ENCODE results near the gene PDAP1. TPM values are rescaled to one million over a fixed set of nuclear protein-coding genes. Genes with fewer than 3 reads are reported as not detected.
"Not testable (repeated sequence)": the region's sequence is repeated elsewhere in the genome, so short reads cannot be mapped to it uniquely, and the experiment has no call there.

The PDAP1 gene
- total and polyA plus RNA-seq, 7 experiments from 2014 or later = 38.4 to 104 (median 43.4) TPM

GRCh38 chr7:99392046-99392445 is 16.4 kb downstream of the PDAP1 start:
- H3K36me3 Mint-ChIP-seq = peaks cover 0 to 21% (median 2%) of the 10 kb centered on the region in 5 donors
- Histone ChIP-seq H3K36me3 (ENCODE audit: control insufficient read depth in 2 of 3, insufficient read depth in 3 of 3, low read length in 3 of 3) (peaks cover 22 to 87% (median 48%) of the 10 kb centered on the region in 3 experiments), H3K4me3 (ENCODE audit: low read length) (no peak overlapping the region), H3K9me3 (ENCODE audit: control insufficient read depth in 2 of 3, low read length in 3 of 3) (no peaks in the 10 kb centered on the region), H3K4me1 (ENCODE audit: control insufficient read depth in 2 of 2, insufficient read depth in 2 of 2, low read length in 2 of 2) (peaks cover 4 to 9% of the 10 kb centered on the region in 2 donors), H3K27ac (ENCODE audit: low read depth, low read length) (peak overlapping the region; percentile 85), H3K27me3 (ENCODE audit: control insufficient read depth in 2 of 2, insufficient read depth in 2 of 2, low read length in 2 of 2) (no peaks in the 10 kb centered on the region)
- no peaks in the 10 kb centered on the region for H3K9me3 Mint-ChIP-seq
- no peaks in the 10 kb centered on the region for H3K27me3 Mint-ChIP-seq
- peak overlapping the region in 6 of 10 donors; percentile 25 to 84 (median 52) for H3K4me3 Mint-ChIP-seq
- peaks cover 9 to 26% (median 17%) of the 10 kb centered on the region in 7 donors for H3K4me1 Mint-ChIP-seq
- POLR2A ChIA-PET = interaction anchor here (1.1 to 4.9 kb wide), 6 partner anchors 9 to 23 kb away, joined by 4 to 55 read pairs (median 20); partner anchors contain the start of genes ARPC1B, BUD31 and PDAP1
- CTCF ChIA-PET = interaction anchor here (1.0 to 1.5 kb wide), 2 partner anchors 17 to 166 kb away, joined by 3 to 4 read pairs; partner anchors contain the start of genes BUD31, PDAP1 and ZNF655
- ATAC-seq (no peak), DNase-seq (no peak)
- intact Hi-C loops (cut with micrococcal nuclease) = loop anchor here in 1 of 2 donors (2.0 kb wide), 1 partner anchor 17 kb away; the partner anchor contains the start of gene ARPC1B
- peak overlapping the region; percentile 28 to 97 (median 73) for H3K27ac Mint-ChIP-seq

GRCh38 chr7:99390941-99391602 is 17.3 kb downstream of the PDAP1 start:
- Mint-ChIP-seq H3K36me3 (peaks cover 0 to 23% (median 4%) of the 10 kb centered on the region in 5 donors), H3K4me3 (peak overlapping the region in 2 of 10 donors; percentile 38 to 52), H3K9me3 (no peaks in the 10 kb centered on the region), H3K27me3 (no peaks in the 10 kb centered on the region), H3K4me1 (peaks cover 9 to 30% (median 18%) of the 10 kb centered on the region in 7 donors), H3K27ac (peak overlapping the region in 5 of 9 donors; percentile 49 to 96 (median 83))
- DNase-seq = no peak
- no peaks in the 10 kb centered on the region for H3K9me3 ChIP-seq (ENCODE audit: control insufficient read depth in 2 of 3, low read length in 3 of 3)
- no peaks in the 10 kb centered on the region for H3K27me3 ChIP-seq (ENCODE audit: control insufficient read depth in 2 of 2, insufficient read depth in 2 of 2, low read length in 2 of 2)
- no peak for ATAC-seq
- peak overlapping the region; percentile 12 for H3K27ac ChIP-seq (ENCODE audit: low read depth, low read length)
- CTCF ChIA-PET = interaction anchor here (0.6 to 1.2 kb wide), 4 partner anchors 17 to 399 kb away, joined by 3 to 4 read pairs (median 4); partner anchors contain the start of gene ZNF655
- H3K4me1 ChIP-seq (ENCODE audit: control insufficient read depth in 2 of 2, insufficient read depth in 2 of 2, low read length in 2 of 2) = peaks cover 4 to 9% of the 10 kb centered on the region in 2 donors
- H3K36me3 ChIP-seq (ENCODE audit: control insufficient read depth in 2 of 3, insufficient read depth in 3 of 3, low read length in 3 of 3) = peaks cover 29 to 89% (median 55%) of the 10 kb centered on the region in 3 experiments
- intact Hi-C loops (cut with micrococcal nuclease) = no loop called here
- POLR2A ChIA-PET = interaction anchor here (0.6 to 4.9 kb wide), 5 partner anchors 9 to 405 kb away, joined by 3 to 55 read pairs (median 12); partner anchors contain the start of genes ARPC1B, BUD31 and PDAP1
- no peak overlapping the region for H3K4me3 ChIP-seq (ENCODE audit: low read length)

- Mint-ChIP-seq H3K4me1 (peaks cover 9 to 30% (median 18%) of the 10 kb centered on the region in 7 donors), H3K27me3 (no peaks in the 10 kb centered on the region), H3K27ac (no peak overlapping the region), H3K9me3 (no peaks in the 10 kb centered on the region), H3K4me3 (no peak overlapping the region), H3K36me3 (peaks cover 0 to 23% (median 4%) of the 10 kb centered on the region in 5 donors)
- POLR2A ChIA-PET = interaction anchor here (0.6 to 2.3 kb wide), 5 partner anchors 10 to 1828 kb away, joined by 3 to 6 read pairs (median 3); partner anchors contain the start of genes BUD31 and PDAP1
- Histone ChIP-seq H3K27ac (ENCODE audit: low read depth, low read length) (no peak overlapping the region), H3K4me1 (ENCODE audit: control insufficient read depth in 2 of 2, insufficient read depth in 2 of 2, low read length in 2 of 2) (peaks cover 4 to 9% of the 10 kb centered on the region in 2 donors), H3K27me3 (ENCODE audit: control insufficient read depth in 2 of 2, insufficient read depth in 2 of 2, low read length in 2 of 2) (no peaks in the 10 kb centered on the region), H3K9me3 (ENCODE audit: control insufficient read depth in 2 of 3, low read length in 3 of 3) (no peaks in the 10 kb centered on the region), H3K36me3 (ENCODE audit: control insufficient read depth in 2 of 3, insufficient read depth in 3 of 3, low read length in 3 of 3) (peaks cover 29 to 83% (median 47%) of the 10 kb centered on the region in 3 experiments), H3K4me3 (ENCODE audit: low read length) (no peak overlapping the region)
- intact Hi-C loops (cut with micrococcal nuclease) = no loop called here
- CTCF ChIA-PET = interaction anchor here (1.2 kb wide), 1 partner anchor 24 kb away, joined by 4 read pairs; no protein-coding TSS in a partner anchor
- no peak for ATAC-seq
- no peak for DNase-seq
Observed at GRCh38 chr7:99389772-99390171, 18.6 kb downstream of the PDAP1 start.

GRCh38 chr7:99387912-99388311 is 20.5 kb downstream of the PDAP1 start:
- Mint-ChIP-seq H3K9me3 (no peaks in the 10 kb centered on the region), H3K27ac (peak overlapping the region in 3 of 9 donors; percentile 12 to 78 (median 46)), H3K36me3 (peaks cover 0 to 22% (median 4%) of the 10 kb centered on the region in 5 donors), H3K4me1 (peaks cover 5 to 30% (median 20%) of the 10 kb centered on the region in 7 donors), H3K4me3 (no peak overlapping the region), H3K27me3 (no peaks in the 10 kb centered on the region)
- H3K4me3 ChIP-seq (ENCODE audit: low read length) = no peak overlapping the region
- H3K36me3 ChIP-seq (ENCODE audit: control insufficient read depth in 2 of 3, insufficient read depth in 3 of 3, low read length in 3 of 3) = peaks cover 29 to 75% (median 38%) of the 10 kb centered on the region in 3 experiments
- no peaks in the 10 kb centered on the region for H3K27me3 ChIP-seq (ENCODE audit: control insufficient read depth in 2 of 2, insufficient read depth in 2 of 2, low read length in 2 of 2)
- ATAC-seq = no peak
- no peak overlapping the region for H3K27ac ChIP-seq (ENCODE audit: low read depth, low read length)
- peaks cover 0 to 4% of the 10 kb centered on the region in 2 donors for H3K4me1 ChIP-seq (ENCODE audit: control insufficient read depth in 2 of 2, insufficient read depth in 2 of 2, low read length in 2 of 2)
- intact Hi-C loops (cut with micrococcal nuclease) = loop anchor here (1.0 kb wide), 1 partner anchor 23 kb away; no protein-coding TSS in a partner anchor
- no peaks in the 10 kb centered on the region for H3K9me3 ChIP-seq (ENCODE audit: control insufficient read depth in 2 of 3, low read length in 3 of 3)
- ChIA-PET CTCF (interaction anchor here (1.9 kb wide), 1 partner anchor 23 kb away, joined by 21 read pairs; no protein-coding TSS in a partner anchor), POLR2A (interaction anchor here (3.9 kb wide), 1 partner anchor 11 kb away, joined by 25 read pairs; no protein-coding TSS in a partner anchor)
- DNase-seq = no peak

- H3K27me3 Mint-ChIP-seq = not testable (repeated sequence)
- POLR2A ChIA-PET = interaction anchor here (3.9 kb wide), 1 partner anchor 11 kb away, joined by 25 read pairs; no protein-coding TSS in a partner anchor
Observed at GRCh38 chr7:99387239-99387635, 21.2 kb downstream of the PDAP1 start.

More at GRCh38 chr7:99387239-99387635, 21.2 kb downstream of the PDAP1 start:
- ATAC-seq; H3K27me3 ChIP-seq (ENCODE audit: control insufficient read depth in 2 of 2, insufficient read depth in 2 of 2, low read length in 2 of 2); H3K9me3 ChIP-seq (ENCODE audit: control insufficient read depth in 2 of 3, low read length in 3 of 3); H3K9me3 Mint-ChIP-seq; H3K27ac ChIP-seq (ENCODE audit: low read depth, low read length); DNase-seq; H3K4me3 Mint-ChIP-seq; H3K4me3 ChIP-seq (ENCODE audit: low read length); H3K4me1 ChIP-seq (ENCODE audit: control insufficient read depth in 2 of 2, insufficient read depth in 2 of 2, low read length in 2 of 2): not testable (repeated sequence)
- CTCF ChIA-PET = interaction anchor here (0.8 to 1.9 kb wide), 3 partner anchors 22 to 37 kb away, joined by 3 to 21 read pairs (median 3); no protein-coding TSS in a partner anchor
- peaks cover 5 to 29% (median 20%) of the 10 kb centered on the region in 7 donors for H3K4me1 Mint-ChIP-seq
- H3K36me3 Mint-ChIP-seq = peaks cover 0 to 22% (median 4%) of the 10 kb centered on the region in 5 donors
- peaks cover 28 to 69% (median 37%) of the 10 kb centered on the region in 3 experiments for H3K36me3 ChIP-seq (ENCODE audit: control insufficient read depth in 2 of 3, insufficient read depth in 3 of 3, low read length in 3 of 3)
- H3K27ac Mint-ChIP-seq = peak overlapping the region in 6 of 9 donors; percentile 42 to 84 (median 71)
- intact Hi-C loops (cut with micrococcal nuclease) = loop anchor here (1.0 kb wide), 1 partner anchor 22 kb away; no protein-coding TSS in a partner anchor
